ENCODE data around the gene ANK2.

ANK2 gene

DNA sequence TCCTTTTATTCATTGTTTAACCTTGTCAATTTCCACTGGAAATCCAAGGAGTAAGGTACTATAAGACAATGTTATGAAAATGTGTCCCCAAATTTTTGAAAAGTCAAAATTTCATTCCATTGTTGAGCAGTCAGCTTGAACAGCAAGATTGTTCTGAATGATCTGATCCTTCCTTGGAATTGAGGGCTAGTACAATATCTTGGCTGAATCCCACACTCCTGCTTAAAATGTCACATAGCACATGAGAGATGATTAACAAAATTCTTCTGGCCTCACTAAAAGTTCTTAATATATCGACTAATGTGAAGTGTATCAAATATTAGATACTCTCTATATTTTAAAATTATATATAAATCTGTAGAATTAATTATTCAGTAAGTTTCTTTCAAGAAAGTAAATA lies 104.8 kb downstream of the ANK2 start:
- Histone ChIP-seq H3K4me1 (no peaks in the 10 kb centered on the region), H3K4me3 (ENCODE audit: low read depth, low read length) (no peak overlapping the region), H3K9me3 (no peaks in the 10 kb centered on the region), H3K36me3 (no peaks in the 10 kb centered on the region), H3K27me3 (no peaks in the 10 kb centered on the region)
- DNase-seq: no peak
- no peak for TF ChIP-seq CTCF (IDR thresholded peaks at IDR 0.05; ENCODE audit: low read depth, low read length)

- no peaks in the 10 kb centered on the region for H3K9me3 ChIP-seq
- H3K4me3 ChIP-seq (ENCODE audit: low read depth, low read length): no peak overlapping the region
- no peaks in the 10 kb centered on the region for H3K36me3 ChIP-seq
- H3K4me1 ChIP-seq: no peaks in the 10 kb centered on the region
- no peak for TF ChIP-seq CTCF (IDR thresholded peaks at IDR 0.05; ENCODE audit: low read depth, low read length)
- no peak for DNase-seq
- no peaks in the 10 kb centered on the region for H3K27me3 ChIP-seq
Observed at GRCh38 chr4:113157086-113157857, 107.8 kb downstream of the ANK2 start.

DNA sequence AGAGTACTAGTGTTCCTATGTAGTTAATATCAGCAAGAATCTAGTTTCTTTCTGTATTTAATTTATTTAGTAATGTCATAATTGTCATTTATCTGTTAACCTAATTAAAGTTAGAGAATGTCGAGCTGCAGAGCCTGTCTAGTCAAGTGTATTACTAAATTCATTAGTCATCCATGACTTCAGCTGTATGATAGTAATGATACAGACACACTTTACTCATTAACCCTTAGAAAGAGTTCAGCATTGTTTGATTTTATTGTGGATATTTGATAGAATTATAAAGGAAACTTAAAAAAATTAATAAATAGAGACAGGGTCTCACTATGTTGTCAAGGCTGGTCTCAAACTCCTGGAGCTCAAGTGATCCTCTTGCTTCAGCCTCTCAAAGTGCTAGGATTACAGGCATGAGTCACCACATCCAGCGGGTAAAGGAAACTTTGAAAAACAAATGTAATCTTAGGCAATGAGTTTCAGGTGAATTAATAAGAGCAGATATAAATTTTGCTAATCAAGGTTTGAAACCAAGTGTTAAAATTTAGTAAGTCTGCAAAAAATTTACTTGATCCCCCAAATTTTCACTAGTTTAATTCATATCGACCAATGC lies 110.6 kb downstream of the ANK2 start:
- no peaks in the 10 kb centered on the region for H3K9me3 ChIP-seq
- no peaks in the 10 kb centered on the region for H3K36me3 ChIP-seq
- H3K4me1 ChIP-seq: no peaks in the 10 kb centered on the region
- no peaks in the 10 kb centered on the region for H3K27me3 ChIP-seq
- no peak for DNase-seq
- no peak overlapping the region for H3K4me3 ChIP-seq (ENCODE audit: low read depth, low read length)
- TF ChIP-seq CTCF (IDR thresholded peaks at IDR 0.05; ENCODE audit: low read depth, low read length): no peak

- Histone ChIP-seq H3K27me3 (no peaks in the 10 kb centered on the region), H3K36me3 (no peaks in the 10 kb centered on the region), H3K9me3 (no peaks in the 10 kb centered on the region), H3K4me1 (no peaks in the 10 kb centered on the region), H3K4me3 (ENCODE audit: low read depth, low read length) (no peak overlapping the region)
- DNase-seq: no peak
- TF ChIP-seq CTCF (IDR thresholded peaks at IDR 0.05; ENCODE audit: low read depth, low read length): no peak
Observed at GRCh38 chr4:113160548-113160947, 111.1 kb downstream of the ANK2 start.

DNA sequence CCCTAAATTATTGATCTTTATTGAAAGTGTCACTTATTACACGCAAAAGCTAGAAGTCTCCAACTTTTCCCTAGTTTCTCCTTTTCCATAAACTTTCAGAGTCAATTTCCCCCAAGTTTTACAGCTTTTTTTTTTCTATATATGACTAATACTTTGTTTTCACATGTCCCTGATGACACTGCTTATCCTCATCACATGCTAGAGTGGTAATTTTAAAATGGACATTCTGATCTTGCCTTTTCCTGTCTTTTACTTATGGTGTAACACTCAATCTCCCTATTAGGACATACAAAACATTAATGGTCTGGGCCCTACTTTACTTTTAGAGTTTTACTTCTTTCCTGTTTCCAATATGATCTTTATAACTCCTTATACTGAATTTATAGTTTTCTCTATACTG lies 112.6 kb downstream of the ANK2 start:
- no peaks in the 10 kb centered on the region for H3K27me3 ChIP-seq
- no peaks in the 10 kb centered on the region for H3K9me3 ChIP-seq
- H3K36me3 ChIP-seq: no peaks in the 10 kb centered on the region
- no peak for TF ChIP-seq CTCF (IDR thresholded peaks at IDR 0.05; ENCODE audit: low read depth, low read length)
- DNase-seq: no peak
- H3K4me1 ChIP-seq: no peaks in the 10 kb centered on the region
- no peak overlapping the region for H3K4me3 ChIP-seq (ENCODE audit: low read depth, low read length)

- Histone ChIP-seq H3K27me3 (no peaks in the 10 kb centered on the region), H3K4me1 (no peaks in the 10 kb centered on the region; the same call in 1 of the 2 replicates), H3K4me3 (ENCODE audit: low read depth, low read length) (no peak overlapping the region), H3K36me3 (no peaks in the 10 kb centered on the region), H3K9me3 (no peaks in the 10 kb centered on the region)
- no peak for TF ChIP-seq CTCF (IDR thresholded peaks at IDR 0.05; ENCODE audit: low read depth, low read length)
- DNase-seq: no peak
Observed at GRCh38 chr4:113169368-113169767, 119.9 kb downstream of the ANK2 start.

Data from BE2C (cell line).